Osteocyte (in vitro differentiated cells): Measurements from ENCODE around the gene RTN4RL1. TPM values are rescaled to one million over a fixed set of nuclear protein-coding genes. Genes with fewer than 3 reads are reported as not detected.

ENCODE experiments used
- DNase-seq: peaks from one replicate; pipeline ENCODE4 v3.0.0; 2021; ENCODE audit warnings: mixed read lengths; ENCODE audit not compliant: unreplicated experiment; ENCODE audit errors: extremely low spot score
- H3K27ac Mint-ChIP-seq: one replicate; pipeline ENCODE4 v1.8.0; 2021; ENCODE audit warnings: mild to moderate bottlenecking, mixed read lengths; ENCODE audit not compliant: unreplicated experiment
- H3K27me3 Mint-ChIP-seq: one replicate; pipeline ENCODE4 v1.8.0; 2021; ENCODE audit warnings: mixed read lengths; ENCODE audit not compliant: unreplicated experiment
- H3K36me3 Mint-ChIP-seq: one replicate; pipeline ENCODE4 v1.8.0; 2021; ENCODE audit warnings: mixed read lengths; ENCODE audit not compliant: unreplicated experiment
- H3K4me1 Mint-ChIP-seq: one replicate; pipeline ENCODE4 v1.8.0; 2021; ENCODE audit warnings: mixed read lengths; ENCODE audit not compliant: unreplicated experiment
- H3K4me3 Mint-ChIP-seq: one replicate; pipeline ENCODE4 v1.8.0; 2021; ENCODE audit warnings: mild to moderate bottlenecking, moderate library complexity, mixed read lengths; ENCODE audit not compliant: unreplicated experiment
- H3K9me3 Mint-ChIP-seq: one replicate; pipeline ENCODE4 v1.8.0; 2021; ENCODE audit warnings: mixed read lengths; ENCODE audit not compliant: unreplicated experiment
- total RNA-seq: library from RNA; stranded (reverse); gene quantifications from 2 replicates; pipeline ENCODE4 v1.2.1, GENCODE V29; 2021
- TF ChIP-seq, protein P1 (sequence below): fragments of 200-600 bp; sonication (generic); IDR thresholded peaks from 2 replicates; pipeline ENCODE4 v1.5.0; 2021; ENCODE audit warnings: antibody characterized with exemption, mild to moderate bottlenecking, moderate library complexity

RTN4RL1 gene
- total RNA-seq, 1 donor from 2014 or later = 3.7 TPM

- H3K4me1 Mint-ChIP-seq = peaks cover 50% of the 10 kb centered on the region
- TF ChIP-seq, protein P1, sequence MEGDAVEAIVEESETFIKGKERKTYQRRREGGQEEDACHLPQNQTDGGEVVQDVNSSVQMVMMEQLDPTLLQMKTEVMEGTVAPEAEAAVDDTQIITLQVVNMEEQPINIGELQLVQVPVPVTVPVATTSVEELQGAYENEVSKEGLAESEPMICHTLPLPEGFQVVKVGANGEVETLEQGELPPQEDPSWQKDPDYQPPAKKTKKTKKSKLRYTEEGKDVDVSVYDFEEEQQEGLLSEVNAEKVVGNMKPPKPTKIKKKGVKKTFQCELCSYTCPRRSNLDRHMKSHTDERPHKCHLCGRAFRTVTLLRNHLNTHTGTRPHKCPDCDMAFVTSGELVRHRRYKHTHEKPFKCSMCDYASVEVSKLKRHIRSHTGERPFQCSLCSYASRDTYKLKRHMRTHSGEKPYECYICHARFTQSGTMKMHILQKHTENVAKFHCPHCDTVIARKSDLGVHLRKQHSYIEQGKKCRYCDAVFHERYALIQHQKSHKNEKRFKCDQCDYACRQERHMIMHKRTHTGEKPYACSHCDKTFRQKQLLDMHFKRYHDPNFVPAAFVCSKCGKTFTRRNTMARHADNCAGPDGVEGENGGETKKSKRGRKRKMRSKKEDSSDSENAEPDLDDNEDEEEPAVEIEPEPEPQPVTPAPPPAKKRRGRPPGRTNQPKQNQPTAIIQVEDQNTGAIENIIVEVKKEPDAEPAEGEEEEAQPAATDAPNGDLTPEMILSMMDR = no peak
- no peak for DNase-seq
- H3K27me3 Mint-ChIP-seq = peaks cover 6% of the 10 kb centered on the region
- peak overlapping the region; percentile 41 for H3K4me3 Mint-ChIP-seq
- peak overlapping the region; percentile 94 for H3K27ac Mint-ChIP-seq
- no peaks in the 10 kb centered on the region for H3K36me3 Mint-ChIP-seq
- H3K9me3 Mint-ChIP-seq = no peaks in the 10 kb centered on the region
Observed at GRCh38 chr17:2012499-2012898, 12.6 kb downstream of the RTN4RL1 start.

DNA sequence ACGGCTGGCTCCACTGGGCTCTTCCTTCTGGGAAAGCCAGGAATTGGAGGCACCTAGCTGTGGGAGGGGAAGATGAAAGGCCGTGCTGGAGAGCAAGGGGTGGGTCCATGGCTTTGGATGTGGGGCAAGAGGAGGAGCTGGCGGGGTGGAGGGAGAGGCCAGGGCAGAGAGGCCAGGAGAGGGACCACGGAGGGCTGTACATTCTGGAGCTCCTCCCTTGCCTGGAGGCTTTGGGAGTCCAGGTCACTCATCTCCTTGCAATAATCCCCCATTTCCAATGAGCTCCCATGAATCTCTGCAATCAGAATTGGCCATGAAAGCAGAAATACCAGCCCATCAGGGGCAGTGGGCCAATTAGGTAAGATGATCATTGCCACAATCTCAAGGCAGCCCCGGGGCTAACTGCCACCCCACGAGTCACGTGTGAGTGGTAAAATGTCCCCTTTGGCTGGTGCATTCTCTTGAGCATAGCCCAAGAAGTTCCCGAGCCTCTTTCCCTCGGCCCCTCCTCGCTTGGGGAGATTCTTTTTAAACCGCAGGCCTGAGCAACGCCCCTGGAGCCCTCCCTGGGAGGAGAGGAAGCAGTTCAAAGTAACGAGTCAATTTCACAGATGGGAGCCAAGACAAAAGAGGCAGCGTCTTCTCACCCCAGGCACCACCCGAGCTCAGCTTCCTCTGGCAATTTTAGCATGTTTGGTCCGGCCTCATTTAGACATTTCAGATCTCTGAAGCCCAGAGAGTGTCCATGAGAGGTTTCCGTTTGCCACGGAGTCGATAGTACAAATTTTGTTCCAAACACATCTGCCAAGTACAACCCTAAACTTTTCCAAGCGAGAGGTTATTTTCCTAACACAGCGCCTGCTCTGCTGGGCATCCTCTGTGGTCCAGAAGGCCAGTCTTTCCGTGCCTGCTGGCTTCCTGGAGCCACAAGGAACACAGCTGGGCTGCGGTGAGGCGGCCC, 13.4 kb downstream of the RTN4RL1 start:
- H3K36me3 Mint-ChIP-seq = no peaks in the 10 kb centered on the region
- H3K27ac Mint-ChIP-seq = peak overlapping the region; percentile 94
- peaks cover under 1% of the 10 kb centered on the region for H3K27me3 Mint-ChIP-seq
- H3K4me1 Mint-ChIP-seq = peaks cover 47% of the 10 kb centered on the region
- TF ChIP-seq, protein P1 = no peak
- H3K4me3 Mint-ChIP-seq = peak overlapping the region; percentile 45
- DNase-seq = no peak
- no peaks in the 10 kb centered on the region for H3K9me3 Mint-ChIP-seq

DNA sequence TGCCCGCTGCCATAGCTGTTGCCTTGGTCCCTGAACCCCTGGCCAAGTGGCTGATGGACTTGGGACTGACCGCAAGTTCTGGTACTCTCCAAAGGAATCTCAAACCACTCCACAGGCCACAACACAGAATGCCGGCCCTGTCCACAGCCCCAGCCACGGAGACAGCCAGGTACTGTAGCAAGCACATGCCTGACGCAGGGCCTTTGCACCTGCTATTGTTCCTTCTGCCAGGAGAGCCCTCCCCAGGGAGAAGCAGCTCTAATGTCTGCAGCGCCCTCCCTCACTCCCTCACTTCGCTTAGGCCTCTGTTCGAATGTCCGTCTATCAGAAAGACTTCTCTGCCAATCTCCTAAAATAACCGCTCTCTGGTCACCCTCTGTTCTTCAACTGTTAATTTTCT, 15.4 kb downstream of the RTN4RL1 start:
- Mint-ChIP-seq H3K36me3 (no peaks in the 10 kb centered on the region), H3K9me3 (no peaks in the 10 kb centered on the region), H3K27me3 (no peaks in the 10 kb centered on the region), H3K4me3 (no peak overlapping the region), H3K4me1 (peaks cover 42% of the 10 kb centered on the region), H3K27ac (no peak overlapping the region)
- TF ChIP-seq, protein P1 = no peak
- DNase-seq = no peak

DNA sequence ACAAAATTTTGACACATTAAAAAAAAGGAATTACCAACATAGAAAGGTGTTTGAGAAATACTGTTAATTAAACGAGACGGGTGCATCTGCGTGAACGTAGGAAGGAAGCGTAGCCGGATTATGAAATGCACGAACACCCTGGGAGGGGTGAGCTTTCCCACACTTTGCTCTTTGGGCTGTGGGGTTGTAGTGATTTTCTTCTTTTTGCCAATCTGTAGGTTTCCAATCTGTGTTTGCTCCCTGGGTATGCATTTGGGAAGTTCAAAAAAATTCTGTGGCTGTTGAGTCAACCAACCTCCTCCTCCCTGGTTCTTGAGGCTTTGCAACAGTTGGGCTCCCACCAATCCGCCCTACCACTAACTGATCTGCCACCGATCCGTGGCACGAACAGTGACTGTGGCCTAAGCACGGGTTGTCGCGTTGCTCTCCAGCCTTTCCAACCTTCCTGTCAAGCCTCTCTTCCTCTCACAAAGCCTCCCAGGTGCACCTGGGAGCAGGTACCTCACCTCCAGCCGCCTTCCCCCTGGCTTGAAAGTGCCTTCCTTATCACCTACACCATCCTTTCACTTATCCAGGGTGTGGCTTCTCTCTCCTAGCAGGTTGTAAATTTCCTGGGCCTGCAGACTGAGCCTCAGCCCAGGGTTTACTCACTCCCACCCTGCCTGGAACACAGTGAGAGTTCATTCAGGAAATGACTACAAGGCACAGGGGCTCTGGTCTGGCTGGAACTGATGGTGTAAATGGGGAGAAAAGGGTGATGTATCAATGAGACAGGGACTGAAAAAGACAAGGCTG, 16.6 kb downstream of the RTN4RL1 start:
- H3K27ac Mint-ChIP-seq = no peak overlapping the region
- no peaks in the 10 kb centered on the region for H3K36me3 Mint-ChIP-seq
- no peaks in the 10 kb centered on the region for H3K27me3 Mint-ChIP-seq
- no peaks in the 10 kb centered on the region for H3K9me3 Mint-ChIP-seq
- TF ChIP-seq, protein P1 = no peak
- H3K4me3 Mint-ChIP-seq = no peak overlapping the region
- no peak for DNase-seq
- H3K4me1 Mint-ChIP-seq = peaks cover 36% of the 10 kb centered on the region
